NCI-H226 (cell line): Measurements from ENCODE around the gene IRF4.
"Not testable (repeated sequence)": the region's sequence is repeated elsewhere in the genome, so short reads cannot be mapped to it uniquely, and the experiment has no call there.

Experiments used
- DNase-seq: peaks from one replicate; pipeline ENCODE4 v3.0.0-alpha.2; 2015

Gene IRF4

DNA sequence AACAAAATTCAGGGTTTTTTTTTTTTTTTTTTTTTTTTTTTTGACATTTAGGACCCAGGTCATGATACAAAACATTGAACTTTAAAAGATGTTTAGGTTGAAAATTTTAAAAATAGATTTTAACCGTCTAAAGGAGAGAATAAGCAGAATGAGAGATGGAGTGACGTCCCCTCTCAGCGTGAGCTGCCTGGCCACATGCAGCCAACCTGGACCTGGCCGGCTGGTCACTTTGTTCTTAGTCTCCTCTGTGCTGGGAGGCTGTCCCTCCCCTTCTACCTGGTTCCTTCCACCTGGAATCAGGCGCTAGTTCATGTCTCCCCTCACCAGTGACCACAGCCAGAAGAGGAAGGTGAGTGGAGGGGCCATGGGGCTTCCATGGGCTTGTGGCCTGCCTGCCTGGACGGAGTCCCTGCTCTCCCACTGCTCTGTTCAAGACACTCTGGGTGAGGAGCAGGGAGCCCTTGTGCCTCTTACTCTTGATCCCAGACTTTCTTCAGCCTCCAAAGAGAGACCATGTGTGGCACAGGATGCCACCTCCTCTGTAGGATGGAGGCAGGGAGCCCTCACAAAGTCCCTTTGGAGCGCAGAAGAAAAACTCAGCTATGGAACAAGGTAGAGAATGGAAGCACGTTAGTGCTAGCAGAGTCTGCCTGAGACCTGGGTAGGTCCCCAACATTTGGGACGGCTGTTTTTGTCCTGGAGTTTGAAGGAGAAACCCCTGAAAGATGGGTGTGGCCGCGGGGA lies 31.7 kb downstream of the IRF4 start:
- DNase-seq = no peak

DNA sequence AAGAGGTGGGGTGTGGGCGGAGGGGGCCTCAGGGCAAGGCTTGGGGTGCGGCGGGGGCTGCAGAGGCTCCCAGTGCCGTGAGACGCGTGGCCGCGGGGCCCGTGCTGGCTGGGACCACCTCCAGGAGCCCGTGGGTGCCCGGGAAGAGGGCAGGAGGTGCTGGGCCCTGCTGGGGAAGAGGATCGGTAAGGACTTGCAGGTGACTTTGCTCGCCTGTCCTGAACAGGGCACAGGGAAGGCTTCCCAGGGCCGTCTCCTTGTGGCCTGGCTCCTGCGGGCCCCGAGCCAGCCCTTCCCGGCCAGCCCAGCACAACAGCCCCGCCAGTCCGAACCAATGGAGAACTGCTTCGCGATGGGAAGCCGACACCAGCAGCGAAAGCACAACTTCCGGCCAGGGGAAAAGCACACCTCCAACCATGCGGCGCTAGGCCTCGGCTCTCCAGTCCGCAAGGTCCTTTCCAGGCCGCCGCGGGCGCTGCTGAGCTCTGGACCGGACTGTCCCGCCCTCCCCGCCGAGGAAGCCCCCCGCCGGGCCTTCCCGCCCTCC lies 32.3 kb downstream of the IRF4 start:
- DNase-seq = no peak

DNA sequence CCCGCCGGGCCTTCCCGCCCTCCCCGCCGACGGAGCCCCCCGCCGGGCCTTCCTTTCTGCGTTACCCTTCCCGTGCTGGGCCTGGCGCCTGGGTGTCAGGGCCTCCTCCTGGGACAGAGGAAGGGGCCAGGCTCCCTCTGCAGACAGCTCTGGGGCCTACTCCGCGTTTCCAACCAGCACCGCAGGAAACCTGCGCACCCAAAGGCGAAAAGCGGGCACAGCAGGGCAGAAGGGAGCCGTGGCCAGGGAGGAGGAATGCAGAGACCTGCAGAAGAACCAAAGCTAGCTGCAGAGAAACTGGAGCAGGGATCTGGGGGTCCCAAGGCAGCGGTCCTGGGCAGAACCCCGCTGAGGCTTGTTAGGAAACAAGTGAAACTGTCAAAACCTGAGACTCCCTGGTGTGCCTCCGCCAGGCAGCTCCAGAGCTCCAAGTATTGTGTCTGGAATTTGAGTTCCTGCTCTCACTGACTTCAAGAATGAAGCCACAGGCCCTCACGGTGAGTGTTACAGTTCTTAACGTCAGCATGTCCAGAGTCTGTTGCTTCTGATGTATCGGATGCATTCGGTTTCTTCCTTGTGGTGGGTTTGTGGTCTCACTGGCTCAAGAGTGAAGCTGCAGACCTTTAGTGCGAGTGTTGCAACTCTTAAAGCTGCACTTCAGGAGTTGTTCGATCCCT lies 33.3 kb downstream of the IRF4 start:
- DNase-seq = no peak

DNA sequence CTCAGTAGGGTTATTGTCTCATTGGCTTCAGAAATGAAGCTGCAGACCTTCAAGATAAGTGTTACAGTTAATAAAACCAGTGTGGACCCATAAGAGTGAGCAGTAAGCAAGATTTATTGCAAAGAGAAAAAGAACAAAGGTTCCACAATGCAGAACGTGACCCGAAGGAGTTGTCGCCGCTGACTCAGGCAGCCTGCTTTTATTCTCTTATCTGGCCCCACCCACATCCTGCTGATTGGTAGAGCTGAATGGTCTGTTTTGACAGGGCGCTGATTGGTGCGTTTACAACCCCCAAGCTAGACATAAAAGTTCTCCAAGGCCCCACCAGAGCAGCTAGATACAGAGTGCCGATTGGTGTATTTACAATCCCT lies 33.9 kb downstream of the IRF4 start:
- not testable (repeated sequence) for DNase-seq

DNA sequence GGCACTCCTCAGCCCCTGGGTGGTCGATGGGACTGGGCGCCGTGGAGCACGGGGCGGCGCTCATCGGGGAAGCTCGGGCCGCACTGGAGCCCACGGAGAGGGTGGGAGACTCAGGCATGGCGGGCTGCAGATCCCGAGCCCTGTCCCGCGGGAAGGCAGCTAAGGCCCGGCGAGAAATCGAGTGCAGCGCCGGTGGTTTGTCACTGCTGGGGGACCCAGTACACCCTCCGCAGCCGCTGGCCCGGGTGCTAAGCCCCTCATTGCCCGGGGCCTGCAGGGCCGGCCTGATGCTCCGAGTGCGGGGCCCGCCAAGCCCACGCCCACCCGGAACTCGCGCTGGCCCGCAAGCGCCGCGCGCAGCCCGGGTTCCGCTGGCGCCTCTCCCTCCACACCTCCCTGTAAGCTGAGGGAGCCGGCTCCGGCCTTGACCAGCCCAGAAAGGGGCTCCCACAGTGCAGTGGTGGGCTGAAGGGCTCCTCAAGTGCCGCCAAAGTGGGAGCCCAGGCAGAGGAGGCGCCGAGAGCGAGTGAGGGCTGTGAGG lies 34.7 kb downstream of the IRF4 start:
- DNase-seq = not testable (repeated sequence)

DNA sequence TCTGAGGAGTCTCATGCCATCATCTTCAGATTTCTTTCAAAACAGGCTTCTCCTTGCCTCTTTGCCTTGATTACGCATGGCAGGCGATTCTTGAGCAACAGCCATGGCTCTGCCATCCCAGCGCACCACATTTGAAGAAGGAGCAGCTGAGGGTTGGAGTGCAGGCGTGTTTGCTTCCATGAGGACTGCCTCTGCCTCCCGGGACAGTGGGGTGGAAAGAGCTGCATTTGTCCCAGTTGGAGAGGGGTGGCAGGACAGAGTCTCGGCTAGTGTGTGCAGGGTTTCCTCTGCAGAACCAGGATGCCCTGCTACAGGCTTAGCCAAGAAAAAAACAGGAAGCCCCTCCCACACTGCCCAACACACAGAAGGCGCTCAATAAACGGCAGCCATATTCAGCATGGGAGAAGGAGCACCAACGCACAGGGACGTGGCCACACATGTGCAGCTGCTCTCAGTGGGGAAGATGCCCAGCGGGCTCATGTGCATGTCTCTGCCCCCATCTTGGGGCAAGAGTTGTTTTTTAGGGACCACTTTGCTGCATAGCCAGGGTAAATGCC lies 36.6 kb downstream of the IRF4 start:
- no peak for DNase-seq

DNA sequence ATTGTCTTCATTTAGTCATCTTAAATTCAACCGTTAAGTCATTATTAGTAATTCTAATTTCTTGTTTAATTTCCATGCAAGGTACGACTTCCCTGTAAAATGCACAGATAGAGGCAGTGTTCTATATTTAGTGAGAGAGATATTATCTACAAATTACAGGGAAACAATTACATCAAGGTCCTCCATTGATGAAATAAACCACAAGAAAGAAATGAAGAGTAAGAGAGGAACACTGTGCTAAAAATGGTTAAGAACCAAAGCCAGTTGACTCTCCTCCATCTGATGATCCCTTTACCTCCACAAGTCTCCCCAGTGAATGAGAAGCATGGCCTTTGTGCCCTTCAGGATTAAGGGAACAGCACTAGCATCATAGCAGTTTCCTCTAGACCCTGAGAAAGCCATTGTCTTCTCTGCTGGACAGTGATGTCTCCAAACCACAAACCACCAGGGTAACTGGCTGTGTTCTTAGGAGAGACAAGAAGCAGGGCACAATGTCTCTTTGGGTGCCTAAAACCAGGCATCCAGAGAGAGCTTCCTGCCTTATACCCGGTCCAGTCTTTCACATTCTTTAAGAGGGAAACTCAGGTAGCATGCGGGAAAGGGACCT lies 38.1 kb downstream of the IRF4 start:
- DNase-seq = no peak

DNA sequence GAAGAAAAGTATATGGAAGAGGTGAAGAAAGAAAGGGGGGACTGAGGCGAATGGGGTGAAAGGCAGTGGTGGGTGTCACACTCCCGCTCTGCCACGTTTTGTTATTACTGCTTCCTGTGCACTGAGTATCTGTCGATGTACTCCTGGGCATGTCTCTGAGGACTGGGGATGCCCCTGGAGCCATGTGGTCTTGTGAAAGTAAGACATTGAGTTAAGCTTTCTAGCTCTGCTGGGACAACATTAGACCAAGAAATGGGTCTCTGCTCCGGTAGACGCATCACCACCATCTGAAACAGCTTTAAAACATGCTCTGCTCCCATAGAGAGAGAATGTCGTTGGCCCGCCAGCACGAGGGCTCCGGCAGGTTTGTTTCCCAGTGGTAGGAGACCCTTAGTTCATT lies 40.0 kb downstream of the IRF4 start:
- no peak for DNase-seq

DNA sequence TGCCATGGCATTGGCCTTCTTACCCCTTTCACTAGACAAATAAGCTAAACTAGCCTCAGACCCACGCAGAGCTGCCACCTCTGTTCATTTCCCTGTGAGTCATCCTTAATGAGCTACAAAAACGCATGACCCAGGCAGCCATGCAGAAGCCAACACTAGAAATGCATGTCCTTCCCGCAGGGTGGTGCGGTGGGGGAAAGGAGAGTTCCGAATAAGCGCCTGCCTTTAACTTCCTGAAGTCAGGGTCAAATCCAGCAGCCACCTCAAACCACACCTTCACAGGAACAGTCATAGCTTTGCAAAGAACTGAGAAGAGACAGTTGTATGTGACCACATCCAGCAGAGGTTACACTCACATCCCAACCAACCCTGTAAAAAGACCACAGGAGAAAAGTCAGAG lies 40.4 kb downstream of the IRF4 start:
- no peak for DNase-seq

DNA sequence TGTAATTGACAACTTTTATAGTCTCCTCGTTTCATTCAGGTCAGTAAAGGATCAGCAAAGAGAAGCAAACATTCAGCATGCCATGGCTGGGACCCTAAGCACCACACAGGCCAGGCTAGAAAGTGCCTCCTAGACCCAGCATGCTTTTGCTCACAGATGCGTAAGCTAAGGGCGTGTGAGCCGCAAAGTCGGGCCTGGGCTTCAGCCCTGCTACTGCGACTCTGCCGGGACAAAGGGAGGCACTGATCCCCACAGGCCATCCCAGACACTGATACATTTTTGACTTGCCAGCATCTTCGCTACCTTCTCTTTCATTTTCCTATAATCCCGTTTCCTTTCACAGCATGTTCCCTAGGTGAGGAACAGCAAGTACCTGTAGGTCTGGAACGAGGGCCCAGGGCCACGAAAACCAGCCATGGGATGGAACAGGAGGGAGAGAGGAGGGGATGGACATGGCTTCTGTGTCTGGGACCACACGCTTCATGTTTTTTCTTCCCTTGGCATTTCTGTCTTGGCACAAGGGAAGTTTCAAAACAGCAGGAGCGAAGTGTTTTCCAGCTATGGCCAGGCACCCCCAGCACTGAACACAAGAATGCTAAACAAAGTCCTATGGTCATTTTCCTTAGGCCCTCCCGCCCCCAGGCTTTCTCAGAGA lies 42.6 kb downstream of the IRF4 start:
- no peak for DNase-seq

DNA sequence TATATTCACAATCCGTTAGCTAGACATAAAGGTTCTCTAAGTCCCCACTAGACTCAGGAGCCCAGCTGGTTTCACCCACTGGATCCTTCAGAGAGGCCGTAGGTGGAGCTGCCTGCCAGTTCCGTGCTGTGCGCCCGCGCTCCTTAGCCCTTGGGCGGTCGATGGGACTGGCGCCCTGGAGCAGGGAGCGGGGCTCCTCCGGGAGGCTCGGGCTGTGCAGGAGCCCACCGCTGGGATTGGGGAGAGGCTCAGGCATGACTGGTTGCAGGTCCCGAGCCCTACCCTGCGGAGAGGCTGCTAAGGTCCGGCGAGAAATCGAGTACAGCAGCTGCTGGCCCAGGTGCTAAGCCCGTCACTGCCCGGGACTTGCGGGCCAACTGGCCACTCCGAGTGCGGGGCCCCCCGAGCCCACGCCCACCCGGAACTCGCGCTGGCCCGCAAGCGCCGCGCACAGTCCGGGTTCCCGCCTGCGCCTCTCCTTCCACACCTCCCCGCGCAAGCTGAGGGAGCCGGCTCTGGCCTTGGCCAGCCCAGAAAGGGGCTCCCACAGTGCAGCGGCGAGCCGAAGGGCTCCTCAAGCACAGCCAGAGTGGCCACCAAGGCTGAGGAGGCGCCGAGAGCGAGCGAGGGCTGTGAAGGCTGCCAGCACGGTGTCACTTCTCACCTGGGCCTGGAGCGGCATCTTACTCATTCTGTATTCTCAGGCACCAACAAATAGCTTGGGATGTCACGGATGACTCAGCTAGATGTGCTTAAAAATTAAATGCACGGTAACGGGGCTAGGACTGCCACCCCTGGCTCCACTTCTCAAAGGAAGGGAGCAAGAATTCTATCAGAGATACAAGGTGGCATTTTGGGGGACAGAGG lies 44.1 kb downstream of the IRF4 start:
- no peak for DNase-seq

DNA sequence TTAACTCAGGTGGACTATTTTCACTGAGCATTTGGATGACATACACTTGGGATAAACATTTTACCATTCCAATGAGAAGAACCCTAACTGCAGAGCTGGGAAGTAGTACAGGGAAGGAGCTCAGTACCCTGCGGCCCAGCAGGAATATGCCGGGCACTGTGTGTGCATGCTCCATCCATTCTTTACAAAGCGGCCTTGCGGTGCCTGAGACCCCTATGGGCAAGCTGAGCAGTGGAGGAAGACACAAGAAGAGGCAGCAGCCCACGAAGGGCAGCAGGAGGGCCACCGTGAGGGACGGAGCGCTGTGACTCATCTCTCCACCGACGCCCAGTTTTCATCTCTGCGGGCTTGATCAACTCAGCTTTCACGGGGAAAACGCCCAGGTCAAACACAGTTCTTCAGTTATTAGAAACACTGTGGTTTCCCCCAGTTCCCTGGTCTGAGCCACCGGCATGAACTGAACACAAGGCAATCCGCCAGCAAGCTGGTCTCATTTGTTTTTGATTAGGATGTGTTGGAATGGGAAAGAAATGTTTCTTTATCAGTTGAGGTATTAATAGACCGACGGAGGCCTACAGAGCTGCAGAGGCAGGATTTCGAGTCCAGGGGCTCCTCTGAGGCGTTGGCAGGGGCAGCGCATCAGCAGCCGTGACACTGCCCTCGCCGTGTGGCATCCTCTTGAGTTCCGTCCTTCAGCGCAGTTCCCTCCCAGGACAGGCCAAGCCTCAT lies 44.9 kb downstream of the IRF4 start:
- DNase-seq = no peak

DNA sequence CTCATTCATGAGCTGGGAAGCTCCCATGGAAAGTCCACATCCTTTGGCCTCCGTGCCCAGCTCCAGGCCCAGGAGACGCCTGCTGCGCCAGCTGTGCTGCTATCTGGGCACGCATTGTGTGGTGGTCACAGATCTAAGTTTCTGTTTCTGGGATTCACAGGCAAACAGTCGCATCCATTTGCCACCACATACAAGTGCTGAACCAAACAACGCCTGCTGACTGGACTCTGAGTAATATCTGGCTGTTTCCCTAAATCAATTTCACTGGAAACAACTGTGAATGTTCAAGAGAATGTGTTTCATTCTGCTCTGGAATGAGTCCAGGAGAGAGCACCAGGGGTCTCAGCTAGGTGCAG lies 45.5 kb downstream of the IRF4 start:
- no peak for DNase-seq

DNA sequence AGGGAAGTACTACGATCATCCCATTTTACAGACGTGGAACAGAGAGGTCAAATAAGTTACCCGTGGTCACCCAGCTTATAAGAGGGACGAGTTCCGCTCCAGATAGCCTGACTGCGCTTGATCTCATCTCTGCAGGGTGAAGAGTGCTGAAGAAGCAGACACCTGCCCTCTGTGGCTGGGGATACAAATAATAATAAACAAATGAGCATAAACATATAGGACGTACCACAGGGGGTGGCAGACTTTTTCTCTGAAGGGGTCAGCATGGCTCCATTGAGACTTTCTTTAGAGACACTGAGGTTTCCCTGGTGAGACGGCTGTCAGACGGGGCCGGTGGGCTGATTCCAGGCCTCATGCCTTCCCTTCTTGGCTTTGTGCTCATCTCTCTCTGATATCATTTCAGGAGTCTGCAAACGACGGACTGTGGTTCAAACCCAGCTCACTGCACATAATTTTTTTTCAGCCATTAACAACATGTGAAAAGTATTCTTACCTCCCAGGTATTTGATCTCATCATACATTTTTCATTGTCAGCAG lies 47.1 kb downstream of the IRF4 start:
- no peak for DNase-seq

DNA sequence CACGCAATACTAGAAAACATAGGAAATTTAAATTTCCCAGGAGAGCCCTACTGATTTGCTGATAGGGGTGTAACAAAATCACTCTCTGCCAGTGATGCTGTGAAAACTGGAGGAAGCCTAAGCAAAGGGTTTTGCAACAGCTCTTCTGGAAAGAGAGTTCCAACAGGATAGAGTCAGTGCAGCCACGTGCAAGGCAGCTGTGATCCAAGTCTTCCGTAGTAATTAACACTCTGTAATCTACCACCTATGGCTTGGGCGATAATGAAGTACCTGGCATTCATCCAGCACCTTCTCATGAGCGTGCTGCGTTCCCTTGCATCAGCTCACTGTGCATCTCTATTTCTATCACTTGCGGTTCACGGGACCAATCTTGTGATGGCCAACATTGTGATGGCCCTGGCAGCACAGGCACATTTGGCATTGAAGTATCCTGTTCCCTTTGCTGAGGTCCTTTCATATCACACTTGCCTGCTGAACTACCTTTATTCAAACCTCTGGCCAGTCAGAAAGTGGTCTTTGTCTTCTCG lies 48.2 kb downstream of the IRF4 start:
- DNase-seq = no peak

DNA sequence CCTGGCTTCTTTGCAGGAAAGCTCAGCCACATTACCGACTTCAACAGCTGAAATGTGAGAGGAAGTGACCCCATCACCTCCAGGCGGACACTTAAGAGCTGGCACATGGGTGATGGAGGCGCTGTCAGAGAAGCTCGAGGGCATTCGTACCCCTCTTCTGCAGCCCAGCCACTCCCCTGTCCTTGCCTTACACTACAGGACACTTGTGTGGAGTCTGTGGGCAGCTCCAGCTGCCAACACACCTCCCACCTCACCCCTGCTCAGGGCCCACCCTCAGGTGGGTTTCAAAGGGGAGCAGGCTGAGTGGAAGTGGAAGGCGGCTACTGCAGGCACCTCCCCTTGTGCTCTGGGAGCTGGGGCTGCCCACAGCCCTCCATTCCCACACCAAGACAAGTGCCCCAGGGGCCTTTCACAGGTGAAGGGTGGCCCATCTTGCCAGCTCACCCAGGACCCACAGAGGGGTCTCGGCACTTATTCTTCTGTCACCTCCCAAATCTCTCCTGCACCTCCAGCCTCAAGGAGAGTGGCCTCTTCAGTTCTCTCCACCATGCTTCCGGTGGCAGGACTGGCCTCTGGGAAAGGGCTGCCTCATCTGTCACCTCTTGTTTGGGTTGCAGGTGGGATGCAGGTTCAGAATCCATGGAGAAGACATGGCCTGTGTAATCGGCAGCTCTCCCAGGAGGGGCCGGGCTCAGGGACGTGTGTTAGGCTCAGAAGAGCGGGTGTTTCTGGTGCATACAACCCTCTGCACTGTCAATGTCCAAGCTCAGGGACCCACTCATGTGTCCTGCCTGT lies 49.8 kb downstream of the IRF4 start:
- DNase-seq = no peak

DNA sequence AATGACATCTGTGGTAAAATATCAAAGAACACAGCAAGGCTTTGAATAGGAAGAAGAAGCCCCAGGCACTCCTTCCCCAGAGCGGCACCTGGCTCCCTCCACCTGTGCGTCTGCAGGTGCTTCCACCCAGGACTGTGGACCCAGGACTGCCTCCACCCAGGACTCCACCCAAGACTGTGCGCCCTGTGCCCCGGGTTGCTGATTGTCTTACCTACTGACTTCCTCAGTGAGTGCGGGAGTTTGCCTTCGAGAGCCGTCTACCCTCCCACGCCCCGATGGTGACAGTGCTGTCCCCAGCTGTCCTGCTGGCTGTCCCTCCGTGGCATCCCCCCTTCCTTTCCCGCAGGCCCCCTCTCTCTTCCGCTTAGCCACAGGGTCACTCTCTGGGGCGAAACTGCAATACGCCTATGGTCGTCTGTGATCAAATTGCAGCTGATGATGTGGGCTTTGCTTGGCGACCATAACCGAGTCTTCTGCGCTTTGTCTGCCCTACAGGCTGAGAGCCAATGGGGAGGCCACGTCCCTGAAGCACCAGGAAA lies 52.1 kb downstream of the IRF4 start:
- DNase-seq = no peak

DNA sequence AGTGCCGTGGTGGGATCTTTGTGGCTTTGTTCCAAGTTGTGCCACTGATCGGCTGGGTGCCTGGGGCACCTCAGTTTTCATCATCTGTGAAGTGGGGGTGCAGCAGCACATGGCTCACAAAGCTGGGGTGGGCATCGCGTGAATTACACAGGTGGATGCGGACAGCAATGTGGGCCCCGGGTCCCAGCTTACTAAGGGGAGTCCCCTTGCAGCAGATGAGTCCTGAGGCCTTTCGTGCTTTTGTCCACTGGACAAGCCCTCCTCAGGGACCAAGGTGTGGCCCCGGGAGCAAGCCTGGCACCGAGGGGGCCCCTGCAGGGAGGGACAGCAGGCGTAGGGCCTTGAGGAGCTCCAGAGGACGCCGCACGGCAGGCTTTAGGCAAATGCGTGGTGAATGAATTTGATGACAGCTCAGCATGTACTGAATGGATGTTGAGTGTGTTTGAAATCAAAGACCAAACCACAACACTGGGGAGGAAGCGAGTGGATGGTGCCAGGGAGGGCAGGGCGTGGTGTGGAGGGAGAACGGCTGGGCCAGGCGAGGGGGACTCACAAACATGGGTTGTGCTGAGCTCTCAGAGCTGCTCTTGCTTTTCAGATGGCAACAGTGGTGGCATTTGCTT lies 53.2 kb downstream of the IRF4 start:
- DNase-seq = no peak
